Neural cell (in vitro differentiated cells): ENCODE data around the gene ETV6. TPM values are rescaled to one million over a fixed set of nuclear protein-coding genes. Genes with fewer than 3 reads are reported as not detected.

ENCODE experiments used
- H2AFZ ChIP-seq: fragments of 200-600, 300-800 bp; sonication (generic), shearing (Covaris generic); 2 replicates; pipeline ENCODE4 v1.6.0; 2014; ENCODE audit warnings: low read depth, mild to moderate bottlenecking, antibody characterized with exemption, low read length, moderate library complexity
- H3F3A ChIP-seq: fragments of 200-600 bp; shearing (Covaris generic); 2 replicates; pipeline ENCODE4 v1.6.1; 2016; ENCODE audit warnings: mild to moderate bottlenecking, moderate library complexity, mixed read lengths, antibody characterized with exemption, low read length; ENCODE audit not compliant: insufficient read depth, poor library complexity, severe bottlenecking
- H3K27ac ChIP-seq: fragments of 200-600, 300-800 bp; sonication (generic), shearing (Covaris generic); 2 replicates; pipeline ENCODE4 v1.5.1; 2014; ENCODE audit warnings: mild to moderate bottlenecking, low read length, moderate library complexity
- H3K27me3 ChIP-seq: fragments of 300-800, 200-600 bp; sonication (generic), shearing (Covaris generic); 2 replicates; pipeline ENCODE4 v1.6.0; 2014; ENCODE audit warnings: mild to moderate bottlenecking, low read depth, low read length, moderate library complexity; ENCODE audit not compliant: insufficient read depth
- H3K36me3 ChIP-seq: fragments of 300-800, 200-600 bp; sonication (generic), shearing (Covaris generic); 2 replicates; pipeline ENCODE4 v1.5.1; 2014; ENCODE audit warnings: mild to moderate bottlenecking, antibody characterized with exemption, low read length, moderate library complexity; ENCODE audit not compliant: insufficient read depth
- H3K4me2 ChIP-seq: fragments of 300-800, 200-600 bp; sonication (generic), shearing (Covaris generic); 2 replicates; pipeline ENCODE4 v1.6.0; 2014; ENCODE audit warnings: mild to moderate bottlenecking, low read length
- H3K4me3 ChIP-seq: fragments of 300-800, 200-600 bp; sonication (generic), shearing (Covaris generic); 2 replicates; pipeline ENCODE4 v1.5.1; 2014; ENCODE audit warnings: mild to moderate bottlenecking, low read length, moderate library complexity
- H3K79me2 ChIP-seq: fragments of 200-600 bp; shearing (Covaris generic); replicated peaks from 2 replicates; pipeline ENCODE4 v1.6.0; 2014; ENCODE audit warnings: mild to moderate bottlenecking, low read length, moderate library complexity; ENCODE audit not compliant: insufficient read depth
- H3K9ac ChIP-seq: fragments of 300-800, 200-600 bp; sonication (generic), shearing (Covaris generic); 2 replicates; pipeline ENCODE4 v1.6.1; 2016; ENCODE audit warnings: mild to moderate bottlenecking, low read length, mixed read lengths
- H3K9me2 ChIP-seq: fragments of 200-600 bp; shearing (Covaris generic); 2 replicates; pipeline ENCODE4 v1.6.1; 2016; ENCODE audit warnings: mild to moderate bottlenecking, low read length, mixed read lengths; ENCODE audit not compliant: insufficient read depth
- H3K9me3 ChIP-seq: fragments of 200-600, 300-800 bp; sonication (generic), shearing (Covaris generic); 2 replicates; pipeline ENCODE4 v1.6.1; 2016; ENCODE audit warnings: mild to moderate bottlenecking, mixed run types, low read length, moderate library complexity, mixed read lengths
- H4K20me1 ChIP-seq: fragments of 200-600 bp; shearing (Covaris generic); 2 replicates; pipeline ENCODE4 v1.6.1; 2016; ENCODE audit warnings: mild to moderate bottlenecking, mixed run types; ENCODE audit not compliant: insufficient read depth
- EP300 ChIP-seq: fragments of 450-650 bp; conservative IDR thresholded peaks from 2 replicates; pipeline ENCODE4 v1.6.1; 2014; ENCODE audit warnings: antibody characterized with exemption, mild to moderate bottlenecking, moderate library complexity; ENCODE audit not compliant: poor library complexity, severe bottlenecking
- EZH2 ChIP-seq: fragments of 200-600, 300-800 bp; shearing (Covaris generic), sonication (generic); IDR thresholded peaks from 2 replicates; pipeline ENCODE4 v1.6.1; 2014; ENCODE audit warnings: antibody characterized with exemption, low read length, borderline replicate concordance, mild to moderate bottlenecking; ENCODE audit not compliant: insufficient read depth, poor library complexity, severe bottlenecking
- MXI1 ChIP-seq: fragments of 450-650 bp; conservative IDR thresholded peaks from 2 replicates; pipeline ENCODE4 v1.6.1; 2014; ENCODE audit warnings: antibody characterized with exemption, mild to moderate bottlenecking; ENCODE audit not compliant: poor library complexity, severe bottlenecking
- POLR2AphosphoS5 ChIP-seq: IDR thresholded peaks from 2 replicates; pipeline ENCODE4 v1.6.1; 2012
- RAD21 ChIP-seq: fragments of 450-650 bp; conservative IDR thresholded peaks from 2 replicates; pipeline ENCODE4 v1.6.1; 2014; ENCODE audit warnings: antibody characterized with exemption, mild to moderate bottlenecking, moderate library complexity
- REST ChIP-seq: IDR thresholded peaks from 2 replicates; pipeline ENCODE4 v1.6.1; 2012; ENCODE audit warnings: borderline replicate concordance
- SMC3 ChIP-seq: fragments of 450-650 bp; conservative IDR thresholded peaks from 2 replicates; pipeline ENCODE4 v1.6.1; 2014; ENCODE audit warnings: antibody characterized with exemption, mild to moderate bottlenecking, moderate library complexity; ENCODE audit not compliant: poor library complexity
- TAF1 ChIP-seq: IDR thresholded peaks from 2 replicates; pipeline ENCODE4 v1.6.1; 2012; ENCODE audit warnings: low read depth
- polyA plus RNA-seq: library from polyadenylated mRNA; depleted of rRNA; stranded (reverse); fragments of >200 nt; gene quantifications from 2 replicates; pipeline ENCODE4 v1.2.3, GENCODE V29; 2014
- TF ChIP-seq, protein P1 (sequence below): fragments of 450-650 bp; IDR thresholded peaks from 2 replicates; pipeline ENCODE4 v1.5.1; 2014; ENCODE audit warnings: antibody characterized with exemption, mild to moderate bottlenecking, moderate library complexity; ENCODE audit not compliant: poor library complexity, severe bottlenecking

The ETV6 gene
- polyA plus RNA-seq, 1 donor from 2014 or later: 1.6 TPM

GRCh38 chr12:11916771-11917170, 267.3 kb downstream of the ETV6 start:
- Histone ChIP-seq H3F3A (no peaks in the 10 kb centered on the region), H3K4me2 (no peak overlapping the region)
- TF ChIP-seq MXI1 (no peak), REST (no peak), POLR2AphosphoS5 (no peak), EZH2 (no peak), RAD21 (no peak), SMC3 (no peak), EP300 (no peak), TAF1 (no peak)
- TF ChIP-seq, protein P1, sequence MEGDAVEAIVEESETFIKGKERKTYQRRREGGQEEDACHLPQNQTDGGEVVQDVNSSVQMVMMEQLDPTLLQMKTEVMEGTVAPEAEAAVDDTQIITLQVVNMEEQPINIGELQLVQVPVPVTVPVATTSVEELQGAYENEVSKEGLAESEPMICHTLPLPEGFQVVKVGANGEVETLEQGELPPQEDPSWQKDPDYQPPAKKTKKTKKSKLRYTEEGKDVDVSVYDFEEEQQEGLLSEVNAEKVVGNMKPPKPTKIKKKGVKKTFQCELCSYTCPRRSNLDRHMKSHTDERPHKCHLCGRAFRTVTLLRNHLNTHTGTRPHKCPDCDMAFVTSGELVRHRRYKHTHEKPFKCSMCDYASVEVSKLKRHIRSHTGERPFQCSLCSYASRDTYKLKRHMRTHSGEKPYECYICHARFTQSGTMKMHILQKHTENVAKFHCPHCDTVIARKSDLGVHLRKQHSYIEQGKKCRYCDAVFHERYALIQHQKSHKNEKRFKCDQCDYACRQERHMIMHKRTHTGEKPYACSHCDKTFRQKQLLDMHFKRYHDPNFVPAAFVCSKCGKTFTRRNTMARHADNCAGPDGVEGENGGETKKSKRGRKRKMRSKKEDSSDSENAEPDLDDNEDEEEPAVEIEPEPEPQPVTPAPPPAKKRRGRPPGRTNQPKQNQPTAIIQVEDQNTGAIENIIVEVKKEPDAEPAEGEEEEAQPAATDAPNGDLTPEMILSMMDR: no peak

GRCh38 chr12:11917501-11917900, 268.0 kb downstream of the ETV6 start:
- H3K4me2 ChIP-seq: no peak overlapping the region
- no peak for TF ChIP-seq EZH2
- no peak for TF ChIP-seq SMC3
- no peak for TF ChIP-seq MXI1
- no peak for TF ChIP-seq TAF1
- no peak for TF ChIP-seq REST
- no peak for TF ChIP-seq EP300
- no peak overlapping the region for H3K27ac ChIP-seq
- H3F3A ChIP-seq: no peaks in the 10 kb centered on the region
- H3K27me3 ChIP-seq: no peaks in the 10 kb centered on the region
- no peaks in the 10 kb centered on the region for H4K20me1 ChIP-seq
- no peaks in the 10 kb centered on the region for H3K36me3 ChIP-seq
- no peaks in the 10 kb centered on the region for H3K9me3 ChIP-seq
- H3K9ac ChIP-seq: no peak overlapping the region
- no peak overlapping the region for H3K4me3 ChIP-seq
- H2AFZ ChIP-seq: no peak overlapping the region
- no peaks in the 10 kb centered on the region for H3K9me2 ChIP-seq
- no peaks in the 10 kb centered on the region for H3K79me2 ChIP-seq

More at GRCh38 chr12:11916771-11917170, 267.3 kb downstream of the ETV6 start:
- Histone ChIP-seq H3K27ac (no peak overlapping the region), H3K9ac (no peak overlapping the region), H3K9me3 (no peaks in the 10 kb centered on the region), H3K27me3 (no peaks in the 10 kb centered on the region), H3K36me3 (no peaks in the 10 kb centered on the region), H4K20me1 (no peaks in the 10 kb centered on the region), H3K79me2 (no peaks in the 10 kb centered on the region), H3K9me2 (no peaks in the 10 kb centered on the region), H3K4me3 (no peak overlapping the region), H2AFZ (no peak overlapping the region)
